DND-41 (cell line): ENCODE measurements around the gene GNMT.

Source experiments
- ATAC-seq: fragments of 200-7000 bp; cut with Tn5 transposase; 3 replicates; pipeline ENCODE4 v1.9.1; 2021; ENCODE audit warnings: low read depth; ENCODE audit not compliant: insufficient read depth
- DNase-seq: peaks from one replicate; pipeline ENCODE4 v3.0.0-alpha.2; 2020
- H2AFZ ChIP-seq: 2 replicates; pipeline ENCODE4 v1.6.0; 2012; ENCODE audit warnings: low read depth, low read length
- H3K27ac ChIP-seq: 2 replicates; pipeline ENCODE4 v1.5.1; 2012; ENCODE audit warnings: low read length, inconsistent platforms
- H3K27me3 ChIP-seq: fragments of 200-600 bp; sonication (generic); 2 replicates; pipeline ENCODE4 v1.6.0; 2012; ENCODE audit warnings: low read length, mild to moderate bottlenecking, inconsistent platforms; ENCODE audit not compliant: insufficient read depth, poor library complexity
- H3K36me3 ChIP-seq: 2 replicates; pipeline ENCODE4 v1.5.1; 2012; ENCODE audit warnings: low read length, inconsistent platforms; ENCODE audit not compliant: insufficient read depth
- H3K4me1 ChIP-seq: 2 replicates; pipeline ENCODE4 v1.5.1; 2012; ENCODE audit warnings: mild to moderate bottlenecking, low read length; ENCODE audit not compliant: insufficient read depth
- H3K4me2 ChIP-seq: 2 replicates; pipeline ENCODE4 v1.6.0; 2012; ENCODE audit warnings: mild to moderate bottlenecking, moderate library complexity, low read length, inconsistent platforms; ENCODE audit not compliant: insufficient read depth
- H3K4me3 ChIP-seq, 2 experiments: fragments of 200-600 bp in 1 of 2; shearing (Covaris generic) in 1 of 2; 2 replicates each; pipeline ENCODE4 v1.5.1; 2012 to 2016; ENCODE audit warnings: inconsistent platforms in 2 of 2, low read length in 2 of 2, mild to moderate bottlenecking in 2 of 2, low read depth in 1 of 2, moderate library complexity in 1 of 2
- H3K79me2 ChIP-seq: 2 replicates; pipeline ENCODE4 v1.6.0; 2012; ENCODE audit warnings: low read length, inconsistent platforms; ENCODE audit not compliant: insufficient read depth
- H3K9ac ChIP-seq: 2 replicates; pipeline ENCODE4 v1.6.0; 2012; ENCODE audit warnings: low read depth, mild to moderate bottlenecking, inconsistent platforms, low read length, moderate library complexity
- H3K9me3 ChIP-seq: 2 replicates; pipeline ENCODE4 v1.5.1; 2012; ENCODE audit warnings: low read length, moderate library complexity, mild to moderate bottlenecking, inconsistent platforms; ENCODE audit not compliant: insufficient read depth, severe bottlenecking
- H4K20me1 ChIP-seq: 2 replicates; pipeline ENCODE4 v1.6.0; 2012; ENCODE audit warnings: low read length; ENCODE audit not compliant: insufficient read depth
- EZH2 ChIP-seq: IDR thresholded peaks from 3 replicates; pipeline ENCODE4 v1.6.1; 2012; ENCODE audit warnings: borderline replicate concordance, low read depth, mild to moderate bottlenecking, moderate library complexity, low read length, inconsistent platforms; ENCODE audit not compliant: severe bottlenecking
- TF ChIP-seq, protein P1 (sequence below): IDR thresholded peaks from 2 replicates; pipeline ENCODE4 v1.5.1; 2012; ENCODE audit warnings: borderline replicate concordance, low read length, moderate library complexity, mild to moderate bottlenecking; ENCODE audit not compliant: poor library complexity, severe bottlenecking; ENCODE audit errors: extremely low read depth

The GNMT gene

DNA sequence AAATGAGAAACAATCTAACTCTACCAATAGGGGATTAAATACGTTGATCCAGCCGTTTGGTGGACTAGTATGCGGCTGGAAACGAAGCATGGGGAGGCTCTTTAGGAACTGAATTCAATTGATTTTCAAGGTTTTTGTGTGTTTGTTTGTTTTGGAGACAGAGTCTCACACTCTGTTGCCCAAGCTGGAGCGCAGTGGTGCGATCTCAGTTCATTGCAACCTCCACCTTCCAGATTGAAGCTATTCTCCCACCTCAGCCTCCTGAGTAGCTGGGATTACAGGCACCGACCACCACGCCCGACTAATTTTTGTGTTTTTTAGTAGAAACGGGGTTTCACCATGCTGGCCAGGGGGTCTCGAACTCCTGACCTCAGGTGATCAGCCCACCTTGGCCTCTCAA, 24.2 kb upstream of the GNMT start:
- Histone ChIP-seq H3K36me3 (peaks cover 93% of the 10 kb centered on the region), H3K79me2 (peaks cover 48% of the 10 kb centered on the region), H3K27me3 (no peaks in the 10 kb centered on the region), H4K20me1 (peaks cover 49% of the 10 kb centered on the region), H2AFZ (no peak overlapping the region), H3K27ac (no peak overlapping the region), H3K4me2 (no peak overlapping the region), H3K9me3 (no peaks in the 10 kb centered on the region), H3K4me1 (peaks cover 19% of the 10 kb centered on the region), H3K9ac (no peak overlapping the region), H3K4me3 (no peak overlapping the region)
- TF ChIP-seq EZH2, result no peak
- TF ChIP-seq, protein P1, sequence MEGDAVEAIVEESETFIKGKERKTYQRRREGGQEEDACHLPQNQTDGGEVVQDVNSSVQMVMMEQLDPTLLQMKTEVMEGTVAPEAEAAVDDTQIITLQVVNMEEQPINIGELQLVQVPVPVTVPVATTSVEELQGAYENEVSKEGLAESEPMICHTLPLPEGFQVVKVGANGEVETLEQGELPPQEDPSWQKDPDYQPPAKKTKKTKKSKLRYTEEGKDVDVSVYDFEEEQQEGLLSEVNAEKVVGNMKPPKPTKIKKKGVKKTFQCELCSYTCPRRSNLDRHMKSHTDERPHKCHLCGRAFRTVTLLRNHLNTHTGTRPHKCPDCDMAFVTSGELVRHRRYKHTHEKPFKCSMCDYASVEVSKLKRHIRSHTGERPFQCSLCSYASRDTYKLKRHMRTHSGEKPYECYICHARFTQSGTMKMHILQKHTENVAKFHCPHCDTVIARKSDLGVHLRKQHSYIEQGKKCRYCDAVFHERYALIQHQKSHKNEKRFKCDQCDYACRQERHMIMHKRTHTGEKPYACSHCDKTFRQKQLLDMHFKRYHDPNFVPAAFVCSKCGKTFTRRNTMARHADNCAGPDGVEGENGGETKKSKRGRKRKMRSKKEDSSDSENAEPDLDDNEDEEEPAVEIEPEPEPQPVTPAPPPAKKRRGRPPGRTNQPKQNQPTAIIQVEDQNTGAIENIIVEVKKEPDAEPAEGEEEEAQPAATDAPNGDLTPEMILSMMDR, result no peak
- ATAC-seq, result no peak
- DNase-seq, result no peak

DNA sequence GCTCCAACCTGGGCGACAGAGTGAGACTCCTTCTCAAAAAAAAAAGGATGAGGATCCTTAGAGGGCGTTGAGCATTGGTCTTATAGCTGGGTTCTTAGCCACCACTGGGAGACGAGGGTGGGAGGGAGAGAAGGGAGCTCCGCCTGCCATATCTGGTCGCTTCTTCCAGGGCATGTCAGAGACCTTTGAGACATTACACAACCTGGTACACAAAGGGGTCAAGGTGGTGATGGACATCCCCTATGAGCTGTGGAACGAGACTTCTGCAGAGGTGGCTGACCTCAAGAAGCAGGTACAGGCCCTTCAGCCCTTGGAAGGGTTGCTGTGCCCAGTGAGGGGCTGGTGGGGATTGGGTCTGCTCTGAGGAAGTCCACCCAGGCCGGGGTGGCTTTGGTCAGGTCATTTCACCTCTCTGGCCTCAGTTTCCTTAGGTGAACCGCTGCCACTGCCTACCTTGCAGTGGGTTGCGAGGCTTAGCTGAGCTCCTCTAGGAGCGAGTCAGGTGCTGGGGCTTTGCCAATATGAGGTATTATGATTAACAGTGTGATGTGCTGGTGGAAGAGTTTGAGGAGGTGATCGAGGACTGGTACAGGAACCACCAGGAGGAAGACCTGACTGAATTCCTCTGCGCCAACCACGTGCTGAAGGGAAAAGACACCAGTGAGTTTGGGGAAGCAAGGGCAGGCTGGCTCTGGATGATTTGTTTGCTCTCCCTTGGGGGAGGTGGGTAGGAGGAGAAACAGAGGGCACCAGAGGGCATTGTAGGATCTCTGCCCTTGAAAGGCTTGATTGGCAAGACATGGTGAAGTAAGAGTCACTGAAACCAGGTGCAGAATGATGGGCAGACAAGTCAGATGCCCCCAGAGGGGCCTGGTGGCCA, 22.8 kb upstream of the GNMT start:
- Histone ChIP-seq H3K27me3 (no peaks in the 10 kb centered on the region), H4K20me1 (peaks cover 38% of the 10 kb centered on the region), H3K4me1 (peaks cover 7% of the 10 kb centered on the region), H3K79me2 (peaks cover 34% of the 10 kb centered on the region), H2AFZ (no peak overlapping the region), H3K9ac (no peak overlapping the region), H3K9me3 (no peaks in the 10 kb centered on the region), H3K4me2 (no peak overlapping the region), H3K27ac (no peak overlapping the region), H3K4me3 (no peak overlapping the region), H3K36me3 (peaks cover 87% of the 10 kb centered on the region)
- ATAC-seq, result no peak; the same call in 1 of the 3 replicates
- DNase-seq, result no peak
- TF ChIP-seq EZH2, result no peak
- TF ChIP-seq, protein P1, result no peak

DNA sequence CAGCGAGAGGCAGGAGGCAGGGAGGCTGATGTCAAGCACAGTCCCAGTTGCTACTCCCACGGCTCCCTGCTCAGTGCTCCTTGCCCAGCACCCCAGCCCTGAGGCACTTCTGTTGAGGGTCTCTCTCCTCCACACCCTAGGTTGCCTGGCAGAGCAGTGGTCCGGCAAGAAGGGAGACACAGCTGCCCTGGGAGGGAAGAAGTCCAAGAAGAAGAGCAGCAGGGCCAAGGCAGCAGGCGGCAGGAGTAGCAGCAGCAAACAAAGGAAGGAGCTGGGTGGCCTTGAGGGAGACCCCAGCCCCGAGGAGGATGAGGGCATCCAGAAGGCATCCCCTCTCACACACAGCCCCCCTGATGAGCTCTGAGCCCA, 22.1 kb upstream of the GNMT start:
- Histone ChIP-seq H4K20me1 (peaks cover 32% of the 10 kb centered on the region), H3K4me3 (no peak overlapping the region), H3K4me1 (0 out of 2 replicates have a peak, but pooled peaks cover under 1% of the 10 kb centered on the region), H3K27me3 (no peaks in the 10 kb centered on the region), H3K9ac (no peak overlapping the region), H2AFZ (no peak overlapping the region), H3K9me3 (no peaks in the 10 kb centered on the region), H3K27ac (no peak overlapping the region), H3K36me3 (peaks cover 86% of the 10 kb centered on the region), H3K4me2 (no peak overlapping the region), H3K79me2 (peaks cover 28% of the 10 kb centered on the region)
- no peak for ATAC-seq
- DNase-seq, result no peak
- no peak for TF ChIP-seq EZH2
- TF ChIP-seq, protein P1, result no peak
